HG03521 (cell line): Measurements from ENCODE around the gene SFMBT2.
A peak's percentile ranks its signal among the peaks of the same experiment; 100 is the strongest.

Experiments
- ATAC-seq: cut with Tn5 transposase; IDR thresholded peaks from one replicate; pipeline ENCODE4 v1.9.1; 2021; ENCODE audit warnings: mild to moderate bottlenecking, moderate library complexity; ENCODE audit not compliant: unreplicated experiment

SFMBT2 gene

DNA sequence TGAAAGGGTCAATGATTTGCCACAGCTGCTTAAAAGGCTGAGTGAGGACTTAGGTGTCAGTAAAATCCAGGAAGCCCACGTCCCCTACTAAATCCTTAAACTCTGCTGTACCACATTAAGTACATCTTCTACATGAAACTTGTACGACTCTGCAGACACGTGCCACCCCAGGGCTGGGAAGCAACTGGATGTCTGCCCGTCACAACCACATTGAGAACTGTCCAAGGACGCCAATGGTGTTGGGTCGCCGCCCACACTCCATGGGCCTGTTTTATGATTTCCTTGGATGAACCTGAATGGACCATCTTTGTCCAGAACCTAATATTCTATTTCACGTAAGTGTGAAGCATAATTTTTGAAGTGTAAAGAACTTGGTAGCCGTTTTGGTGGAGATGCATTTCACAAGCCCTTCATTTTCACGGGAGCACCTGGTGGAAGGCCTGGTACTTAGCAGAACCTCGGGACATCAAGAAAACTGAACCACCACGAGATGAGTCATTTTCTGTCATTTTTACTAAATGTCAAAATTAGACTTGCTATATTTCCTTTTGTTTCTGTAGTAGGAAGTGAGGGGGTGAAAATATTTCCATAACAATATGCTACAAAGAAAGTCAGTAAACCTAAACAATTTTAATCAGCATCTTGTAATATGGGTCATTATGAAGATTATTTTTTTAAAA lies 134.9 kb downstream of the SFMBT2 start:
- no peak for ATAC-seq

DNA sequence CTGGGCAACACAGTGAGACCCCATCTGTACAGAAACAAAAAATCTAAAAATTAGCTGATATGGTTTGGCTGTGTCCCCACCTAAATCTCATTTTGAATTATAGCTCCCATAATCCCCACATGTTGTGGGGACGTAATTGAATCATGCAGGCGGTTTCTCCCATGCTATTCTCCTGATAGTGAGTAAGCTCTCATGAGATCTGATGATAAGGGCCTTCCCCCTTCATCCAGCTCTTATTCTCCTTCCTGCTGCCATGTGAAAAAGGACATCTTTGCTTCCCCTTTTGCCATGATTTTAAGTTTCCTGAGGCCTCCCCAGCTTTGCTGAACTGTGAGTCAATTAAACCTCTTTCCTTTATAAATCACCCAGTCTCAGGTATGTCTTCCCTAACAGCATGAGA lies 136.5 kb downstream of the SFMBT2 start:
- ATAC-seq: no peak

DNA sequence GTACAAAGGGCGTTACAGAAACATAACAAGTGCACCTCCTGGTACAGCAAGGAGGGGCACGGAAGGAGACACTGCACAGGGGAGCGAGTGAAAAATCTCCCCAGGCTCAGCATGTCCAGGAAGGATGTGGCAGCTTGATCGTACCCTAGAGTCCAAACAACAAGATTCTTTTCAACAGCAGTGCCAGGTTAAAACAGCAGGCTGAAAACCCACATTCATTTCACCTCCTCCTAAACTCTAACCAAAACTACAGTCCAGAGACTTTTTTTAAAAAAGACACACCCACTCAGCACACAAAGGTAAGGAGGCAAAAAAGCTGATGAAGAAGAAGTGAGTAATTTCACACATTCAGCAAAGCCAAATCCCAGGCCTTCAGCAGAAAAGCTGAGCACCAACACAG lies 138.8 kb downstream of the SFMBT2 start:
- ATAC-seq: no peak

DNA sequence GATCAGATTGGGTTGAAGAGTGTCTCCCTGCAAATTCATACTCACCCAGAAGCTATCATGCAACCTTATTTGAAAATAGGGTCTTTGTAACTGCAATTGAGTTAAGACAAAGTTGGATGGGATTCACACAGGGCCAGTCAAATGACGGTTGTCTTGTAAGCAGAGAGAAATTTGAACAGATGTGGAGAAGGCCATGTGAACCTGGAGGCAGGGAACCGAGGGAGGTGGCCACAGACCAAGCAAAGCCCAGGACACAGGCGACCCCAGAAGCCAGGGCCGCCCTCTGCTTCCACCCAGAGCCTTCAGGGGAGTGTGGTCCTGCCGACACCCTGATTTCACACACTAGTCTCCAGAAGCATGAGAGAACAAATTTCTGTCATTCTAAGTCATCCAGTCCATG lies 140.8 kb downstream of the SFMBT2 start:
- ATAC-seq: no peak

DNA sequence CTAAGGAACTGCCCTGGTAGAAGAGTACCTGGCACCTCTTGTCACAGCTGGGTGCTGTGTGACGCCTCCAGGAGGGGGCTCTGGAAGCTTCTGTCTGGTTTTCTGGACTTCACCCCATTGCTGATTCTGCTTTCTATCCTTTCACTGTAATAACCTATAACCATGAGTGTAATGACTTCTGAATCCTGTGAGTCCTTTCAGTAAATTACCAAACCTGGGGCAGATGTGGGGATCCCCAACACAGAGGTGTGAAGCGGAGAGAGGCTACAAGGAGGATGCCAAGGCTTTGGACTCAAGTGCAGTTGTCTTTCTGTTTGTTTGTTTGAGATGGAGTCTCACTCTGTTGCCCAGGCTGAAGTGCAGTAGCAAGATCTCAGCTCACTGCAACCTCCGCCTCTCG lies 143.7 kb downstream of the SFMBT2 start:
- no peak for ATAC-seq

DNA sequence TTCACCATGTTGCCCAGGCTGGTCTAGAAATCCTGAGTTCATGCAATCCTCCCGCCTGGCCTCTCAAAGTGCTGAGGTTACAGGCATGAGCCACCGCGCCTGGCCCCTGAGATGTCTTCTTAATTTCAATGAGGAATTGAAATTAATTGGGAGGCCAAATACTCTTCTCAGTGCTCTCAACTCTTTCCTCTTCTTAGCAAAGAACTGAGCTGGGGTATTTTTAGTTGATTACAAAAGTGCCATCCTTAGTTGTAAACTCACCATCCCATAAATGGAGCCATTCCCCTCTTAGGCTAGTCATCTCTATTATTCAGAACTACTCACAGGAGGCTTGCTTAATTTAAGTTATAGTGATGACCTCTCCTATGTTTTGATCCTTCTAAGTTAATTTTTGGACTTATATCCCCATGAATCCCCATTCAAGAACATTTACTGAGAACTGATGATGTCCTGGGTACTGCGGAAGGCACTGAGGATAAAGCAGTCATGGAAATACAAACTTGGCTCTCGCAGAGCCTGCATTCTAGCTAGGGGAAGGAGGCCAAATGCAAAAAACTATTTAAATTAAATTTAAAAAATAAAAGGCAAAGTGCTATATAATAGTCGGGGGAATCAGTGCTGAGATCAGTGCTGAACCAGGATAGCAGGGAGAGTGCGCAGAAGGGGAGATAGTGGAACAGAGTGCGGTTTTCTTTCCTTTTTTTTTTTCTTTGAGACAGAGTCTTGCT lies 145.3 kb downstream of the SFMBT2 start:
- ATAC-seq: no peak

DNA sequence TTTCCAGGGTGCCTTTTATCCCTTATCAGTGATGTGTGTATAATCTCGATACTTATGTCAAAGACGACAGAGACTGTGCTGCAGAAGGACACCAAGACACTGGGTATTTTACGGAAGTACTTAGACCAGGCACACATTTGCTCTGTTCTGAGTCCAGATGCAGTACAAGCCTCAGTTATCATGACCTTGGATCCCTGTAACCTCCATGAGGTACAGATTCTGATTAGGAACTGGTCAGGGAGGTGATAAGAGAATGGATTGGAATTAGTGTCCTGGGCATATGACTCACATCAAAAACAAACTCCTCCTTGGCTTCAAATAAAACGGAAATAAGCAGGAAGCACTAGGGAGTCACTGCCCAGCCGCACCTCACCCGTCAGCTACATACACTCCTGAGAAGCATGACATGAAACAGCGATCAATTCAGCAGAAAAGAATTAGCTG lies 146.5 kb downstream of the SFMBT2 start:
- ATAC-seq: no peak

DNA sequence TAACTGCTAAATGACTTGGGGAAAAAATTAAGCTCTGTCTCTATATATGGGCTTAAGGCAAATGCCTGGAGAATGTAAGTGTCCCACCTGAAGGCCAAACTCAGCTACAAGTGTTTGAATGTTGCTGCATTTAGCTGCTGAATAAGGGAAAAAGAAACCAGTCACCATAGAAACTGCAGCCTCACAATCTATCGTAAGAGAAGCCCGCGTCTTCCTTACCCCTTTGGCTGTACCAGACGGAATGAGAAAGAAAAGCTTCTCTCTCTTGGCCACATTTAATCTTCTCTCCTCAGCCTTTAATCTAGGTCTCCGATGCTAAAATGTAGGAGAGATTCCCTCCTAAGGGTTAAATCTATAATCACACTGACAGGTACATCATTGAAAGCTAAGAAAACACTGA lies 147.2 kb downstream of the SFMBT2 start:
- no peak for ATAC-seq

DNA sequence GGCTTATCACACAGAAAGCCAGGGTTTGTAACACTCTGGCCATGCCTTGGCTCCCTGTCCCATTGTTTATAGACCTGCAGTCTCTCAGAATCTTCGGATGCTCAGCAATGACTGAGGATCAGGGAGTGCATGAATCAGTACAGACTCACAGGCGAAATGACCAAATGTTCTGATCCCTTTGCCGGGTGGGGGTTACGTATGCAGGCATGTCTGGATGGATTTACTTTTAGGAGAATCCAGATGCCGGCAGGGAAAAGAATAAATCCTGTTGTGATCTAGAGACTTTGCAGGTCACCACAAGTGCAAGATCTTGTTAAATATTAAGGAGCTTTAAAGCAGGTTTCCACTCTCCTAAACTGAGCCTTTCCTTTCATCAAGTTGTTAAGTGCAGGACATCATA lies 149.5 kb downstream of the SFMBT2 start:
- ATAC-seq: no peak

DNA sequence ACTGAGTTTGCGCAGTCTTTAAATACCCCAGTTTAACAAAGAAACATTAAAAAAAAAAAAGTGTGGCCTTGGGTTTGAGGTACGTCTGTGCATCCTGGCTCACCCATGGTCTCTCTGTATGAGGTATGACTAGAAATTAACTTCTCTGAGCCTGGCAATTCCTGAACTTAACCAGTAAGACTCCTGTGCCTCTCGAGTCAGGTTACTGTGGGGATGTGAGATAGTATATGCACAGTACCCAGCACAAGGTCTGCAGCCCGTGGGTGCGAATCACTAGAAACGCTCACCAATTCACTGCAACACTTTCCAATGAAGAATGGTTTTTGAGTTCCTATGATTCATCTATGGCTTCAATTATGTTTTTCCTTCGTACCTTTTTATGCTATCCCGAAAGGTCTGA lies 149.9 kb downstream of the SFMBT2 start:
- ATAC-seq: no peak

DNA sequence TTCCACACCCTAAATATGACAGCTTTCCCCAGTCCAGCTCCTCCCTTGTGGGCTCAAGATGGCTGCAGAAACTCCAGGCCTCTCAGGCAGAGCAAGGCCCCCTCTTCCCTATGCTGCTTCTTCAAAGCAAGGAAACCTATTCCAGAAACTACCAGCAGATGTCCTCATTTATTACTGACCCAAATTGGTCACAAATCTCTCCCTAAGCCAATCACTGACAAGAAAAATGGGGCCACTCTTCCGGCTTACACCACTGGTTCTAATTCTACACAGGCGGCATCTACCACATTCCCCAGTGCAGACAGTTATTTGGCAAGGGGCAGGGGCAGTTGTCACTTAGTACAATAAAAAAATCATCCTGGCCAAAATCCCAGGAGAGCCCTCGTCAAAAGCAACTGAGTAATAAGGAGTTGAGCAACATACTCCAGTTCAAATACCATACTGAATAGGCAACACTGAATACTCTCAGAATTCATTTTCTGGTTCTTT lies 150.4 kb downstream of the SFMBT2 start:
- peak; percentile 52 for ATAC-seq

DNA sequence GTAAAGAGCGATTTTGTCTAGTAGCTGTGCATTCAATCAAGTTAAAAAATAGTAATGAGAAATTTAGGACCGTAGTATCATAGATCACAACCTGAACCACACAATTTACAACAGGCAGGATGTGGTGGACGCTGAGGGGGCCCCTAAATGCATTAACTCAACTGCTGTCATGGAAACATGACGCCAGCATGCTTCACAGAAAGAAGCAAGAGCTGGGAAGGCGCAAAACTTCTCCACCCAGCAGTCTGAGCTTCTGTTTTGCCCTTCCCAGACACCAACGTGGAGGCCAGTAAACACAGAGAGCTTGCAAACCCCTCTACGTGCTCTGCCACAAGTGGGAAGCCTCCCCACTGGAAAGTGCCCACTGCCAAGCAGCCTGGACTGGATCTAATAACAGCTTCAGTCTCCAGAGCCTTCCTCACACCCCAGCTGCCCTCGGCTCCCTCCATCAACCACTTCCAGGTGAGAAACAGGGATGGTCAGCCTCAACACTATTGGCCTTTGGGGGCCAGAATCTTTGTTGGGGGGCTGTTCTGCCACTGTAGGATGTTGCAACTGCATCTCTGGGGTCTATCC lies 151.8 kb downstream of the SFMBT2 start:
- ATAC-seq: peak; percentile 75

DNA sequence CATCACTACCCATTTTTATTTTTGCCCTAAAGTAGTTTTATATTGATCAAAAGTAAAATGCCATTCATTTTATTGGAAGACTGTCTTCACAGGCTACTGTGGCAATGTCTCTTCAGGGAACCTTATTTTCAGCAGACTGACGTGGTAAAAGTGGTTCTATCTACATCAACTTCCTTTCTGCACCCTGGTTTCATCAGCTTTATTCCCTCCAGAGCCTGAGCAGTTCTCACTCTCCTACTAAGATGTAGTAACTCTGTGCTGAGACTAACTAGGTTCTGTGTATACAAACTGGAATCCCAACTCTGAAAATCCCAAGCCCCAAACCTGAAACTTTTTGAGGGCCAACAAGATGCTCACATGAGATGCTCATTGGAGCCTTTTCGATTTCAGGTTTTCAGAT lies 155.3 kb downstream of the SFMBT2 start:
- ATAC-seq: no peak

DNA sequence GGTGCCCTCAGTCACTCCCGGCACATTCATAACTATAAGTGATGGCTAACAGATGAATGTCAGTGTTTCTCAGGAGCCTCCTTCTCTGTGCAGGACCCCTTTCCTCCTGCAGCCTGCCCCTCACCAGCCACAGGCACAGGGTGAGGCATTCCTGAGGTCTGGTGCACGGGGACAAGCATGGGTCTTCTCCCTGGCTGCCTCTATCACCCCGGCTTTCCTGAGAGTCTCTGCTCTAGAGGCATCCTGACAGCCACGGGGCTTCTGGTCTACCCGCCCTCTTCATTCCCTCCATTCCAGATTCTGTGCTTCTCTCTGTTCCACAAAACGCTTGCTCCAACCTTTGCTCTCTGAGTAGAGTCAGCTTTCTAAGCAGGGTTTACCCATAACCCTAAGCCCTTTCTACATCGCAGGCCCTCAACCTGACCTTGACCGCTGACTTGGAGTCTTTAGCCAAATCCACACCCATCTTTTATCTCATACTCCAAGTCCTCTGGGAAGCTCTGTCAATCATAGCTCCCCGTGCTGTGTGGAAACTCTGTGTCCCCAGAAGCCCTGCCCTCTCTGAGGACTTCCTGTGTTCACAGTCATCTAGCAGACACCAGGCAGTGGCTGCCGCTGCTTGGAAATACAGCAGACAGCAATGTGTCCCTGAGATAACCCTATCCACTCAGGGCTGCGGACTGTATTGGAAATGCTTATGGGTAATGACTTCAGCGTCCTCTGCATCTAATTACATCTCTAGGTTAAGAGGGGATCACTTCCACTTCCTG lies 159.0 kb downstream of the SFMBT2 start:
- ATAC-seq: no peak

DNA sequence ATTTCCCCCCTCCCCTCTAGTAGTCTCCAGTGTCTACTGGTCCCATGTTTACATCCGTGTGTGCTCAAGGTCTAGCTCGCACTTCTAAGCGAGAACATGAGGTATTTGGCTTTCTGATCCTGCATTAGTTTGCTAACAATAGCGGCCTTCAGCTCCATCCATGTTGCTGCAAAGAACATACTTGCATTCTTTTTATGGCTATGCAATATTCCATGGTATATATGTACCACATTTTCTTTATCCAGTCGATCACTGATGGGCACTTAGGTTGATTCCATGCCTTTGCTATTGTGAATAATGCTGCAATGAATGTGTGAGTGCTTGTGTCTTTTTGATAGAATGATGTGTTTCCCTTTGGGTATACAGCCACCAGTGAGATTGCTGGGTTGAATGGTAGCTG lies 160.6 kb downstream of the SFMBT2 start:
- no peak for ATAC-seq

DNA sequence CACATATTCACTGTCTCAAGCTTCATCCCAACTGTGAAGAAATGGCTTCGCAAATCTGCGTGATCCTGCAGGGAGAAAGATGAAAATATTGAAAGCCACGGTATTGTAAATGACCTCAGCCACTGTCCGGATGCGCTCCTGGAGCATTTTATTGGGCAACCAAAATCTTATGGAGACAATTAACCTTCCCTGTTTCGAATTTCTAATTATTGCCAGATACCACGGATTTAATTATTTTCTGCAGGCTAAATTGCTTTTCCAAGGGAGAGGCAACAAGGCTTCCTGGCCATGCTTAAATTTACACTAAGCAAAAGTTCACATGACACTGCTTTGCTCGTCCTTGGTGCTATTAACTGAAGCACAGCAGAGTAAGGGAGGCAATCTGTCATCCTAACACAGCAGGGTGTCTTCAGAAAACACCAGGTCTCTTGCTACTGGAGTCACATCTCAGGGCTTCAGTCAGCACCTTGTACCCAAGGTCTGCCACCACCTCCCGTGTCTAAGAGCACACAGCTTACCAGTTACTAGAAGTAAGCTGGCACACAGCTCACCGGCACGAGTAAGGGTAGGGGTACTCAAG lies 162.2 kb downstream of the SFMBT2 start:
- ATAC-seq: no peak

DNA sequence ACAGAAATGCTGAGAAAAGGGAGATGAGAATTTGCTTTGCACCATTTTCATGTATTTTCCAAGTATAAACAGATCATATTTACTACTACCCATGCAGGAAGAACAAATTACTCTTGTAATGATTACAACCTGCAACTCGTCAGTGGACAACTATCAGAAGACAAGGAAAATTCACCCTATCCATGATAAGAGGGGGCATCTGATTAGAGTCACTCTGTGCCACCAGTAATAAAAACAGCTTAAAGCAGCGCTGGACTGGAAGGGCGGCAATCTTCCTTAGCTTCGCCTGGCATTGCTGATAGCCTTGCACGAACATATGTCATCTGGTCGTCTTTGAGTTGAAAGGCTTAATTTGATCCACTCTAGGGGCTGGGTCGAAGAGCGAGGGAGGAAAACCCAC lies 162.7 kb downstream of the SFMBT2 start:
- no peak for ATAC-seq

DNA sequence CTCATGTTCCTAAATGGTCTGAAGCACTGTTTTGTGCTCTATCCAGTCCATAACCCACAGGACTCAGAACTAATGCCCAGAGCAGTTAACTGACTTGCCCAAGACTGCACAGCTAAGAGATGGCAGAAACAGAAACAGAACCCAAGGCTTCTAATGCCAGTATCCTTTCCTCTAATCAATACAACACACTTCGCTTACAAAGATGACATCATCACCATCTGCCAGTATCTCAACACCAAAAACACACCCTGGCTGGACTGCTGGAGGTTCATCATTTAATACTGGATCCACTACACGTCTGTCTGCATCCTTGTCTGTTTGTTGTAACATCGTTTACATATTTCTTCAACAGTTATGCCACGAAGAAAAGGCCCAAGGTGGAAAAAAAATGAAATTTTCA lies 165.3 kb downstream of the SFMBT2 start:
- no peak for ATAC-seq

DNA sequence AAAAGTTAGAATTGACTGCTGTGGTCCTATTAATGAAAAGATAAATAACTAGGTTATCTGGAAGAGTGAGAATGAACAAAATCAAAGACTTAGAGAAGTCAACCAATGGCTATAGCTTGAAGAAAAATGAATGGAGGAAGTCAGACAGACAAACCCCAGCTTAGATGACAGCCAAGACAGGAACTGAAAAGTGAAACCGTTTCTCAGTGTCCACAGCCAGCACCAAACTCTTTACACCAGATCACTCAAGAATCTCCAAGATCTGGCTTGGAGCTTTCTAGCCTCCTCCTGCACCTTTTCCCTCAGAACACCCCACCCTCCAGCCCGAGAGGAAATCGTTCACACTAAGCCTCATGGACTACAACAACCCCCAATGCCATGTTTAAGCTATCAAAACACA lies 167.0 kb downstream of the SFMBT2 start:
- ATAC-seq: peak; percentile 82

DNA sequence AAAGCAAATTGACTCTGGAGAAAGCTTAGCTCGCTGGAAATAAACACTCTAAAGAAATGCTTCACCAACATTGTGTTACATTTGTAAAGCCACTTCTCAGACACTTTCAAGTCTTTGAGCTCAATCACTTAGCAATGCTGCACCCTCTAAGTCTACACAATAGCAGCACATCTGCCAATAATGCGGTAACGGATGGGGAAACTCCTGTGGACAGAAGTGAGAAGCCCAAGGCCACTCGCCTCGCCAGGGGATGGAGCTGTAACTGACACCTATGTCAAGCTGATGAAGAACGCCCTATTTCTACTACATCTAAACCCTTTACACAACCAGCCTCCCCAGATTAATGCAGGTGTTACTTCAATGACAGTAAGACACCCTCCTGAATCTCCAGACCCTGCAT lies 167.7 kb downstream of the SFMBT2 start:
- no peak for ATAC-seq
